Brain microvascular endothelial cell (primary cell): ENCODE data around the gene MUC12.
A peak's percentile ranks its signal among the peaks of the same experiment; 100 is the strongest.

Experiments used
- DNase-seq: peaks from one replicate; pipeline ENCODE4 v3.0.0-alpha.2; 2020
- H3K27ac ChIP-seq: fragments of 250-450 bp; sonication (Bioruptor Pico); 2 replicates; pipeline ENCODE4 v1.5.1; 2020; ENCODE audit warnings: mild to moderate bottlenecking, moderate library complexity
- H3K27me3 ChIP-seq: fragments of 250-450 bp; sonication (Bioruptor Pico); replicated peaks from 2 replicates; pipeline ENCODE4 v1.5.1; 2020; ENCODE audit warnings: mild to moderate bottlenecking
- H3K36me3 ChIP-seq: fragments of 250-450 bp; sonication (Bioruptor Pico); replicated peaks from 2 replicates; pipeline ENCODE4 v1.5.1; 2020; ENCODE audit warnings: mild to moderate bottlenecking
- H3K4me3 ChIP-seq: 2 replicates; pipeline ENCODE4 v1.5.1; 2011; ENCODE audit warnings: low read depth, mild to moderate bottlenecking, control low read depth, low read length, moderate library complexity
- in situ Hi-C: cut with HindIII; loops from 2 replicates; pipeline ENCODE4 v1.10.0; 2017; ENCODE audit warnings: low sequenced_read_pairs, low pct_ligation_motif_present
- TF ChIP-seq, protein P1 (sequence below): IDR thresholded peaks from 2 replicates; pipeline ENCODE4 v1.5.1; 2011; ENCODE audit warnings: low read depth, mild to moderate bottlenecking, moderate library complexity, low read length, control low read depth, inconsistent platforms; ENCODE audit errors: missing control alignments

The MUC12 gene

DNA sequence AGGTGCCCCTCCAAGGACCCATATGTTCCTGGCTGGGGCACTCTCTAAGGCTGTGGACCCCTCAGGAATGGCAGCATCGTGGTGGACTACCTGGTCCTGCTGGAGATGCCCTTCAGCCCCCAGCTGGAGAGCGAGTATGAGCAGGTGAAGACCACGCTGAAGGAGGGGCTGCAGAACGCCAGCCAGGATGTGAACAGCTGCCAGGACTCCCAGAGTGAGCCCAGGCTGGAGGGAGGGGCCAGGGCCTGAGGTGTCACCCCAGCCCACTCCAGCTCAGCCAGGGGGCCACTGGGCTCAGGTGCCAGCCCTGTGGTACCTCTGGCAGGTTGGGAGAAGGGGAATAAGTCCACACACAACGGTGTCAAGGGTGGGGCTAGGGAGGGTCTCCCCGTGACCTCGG is 4.7 kb upstream of the MUC12 start:
- Histone ChIP-seq H3K36me3 (no peaks in the 10 kb centered on the region), H3K27me3 (peaks cover 44% of the 10 kb centered on the region), H3K4me3 (no peak overlapping the region), H3K27ac (no peak overlapping the region)
- in situ Hi-C loops: no loop called here
- TF ChIP-seq, protein P1, sequence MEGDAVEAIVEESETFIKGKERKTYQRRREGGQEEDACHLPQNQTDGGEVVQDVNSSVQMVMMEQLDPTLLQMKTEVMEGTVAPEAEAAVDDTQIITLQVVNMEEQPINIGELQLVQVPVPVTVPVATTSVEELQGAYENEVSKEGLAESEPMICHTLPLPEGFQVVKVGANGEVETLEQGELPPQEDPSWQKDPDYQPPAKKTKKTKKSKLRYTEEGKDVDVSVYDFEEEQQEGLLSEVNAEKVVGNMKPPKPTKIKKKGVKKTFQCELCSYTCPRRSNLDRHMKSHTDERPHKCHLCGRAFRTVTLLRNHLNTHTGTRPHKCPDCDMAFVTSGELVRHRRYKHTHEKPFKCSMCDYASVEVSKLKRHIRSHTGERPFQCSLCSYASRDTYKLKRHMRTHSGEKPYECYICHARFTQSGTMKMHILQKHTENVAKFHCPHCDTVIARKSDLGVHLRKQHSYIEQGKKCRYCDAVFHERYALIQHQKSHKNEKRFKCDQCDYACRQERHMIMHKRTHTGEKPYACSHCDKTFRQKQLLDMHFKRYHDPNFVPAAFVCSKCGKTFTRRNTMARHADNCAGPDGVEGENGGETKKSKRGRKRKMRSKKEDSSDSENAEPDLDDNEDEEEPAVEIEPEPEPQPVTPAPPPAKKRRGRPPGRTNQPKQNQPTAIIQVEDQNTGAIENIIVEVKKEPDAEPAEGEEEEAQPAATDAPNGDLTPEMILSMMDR: no peak
- DNase-seq: no peak

GRCh38 chr7:100965045-100965722 is 4.2 kb upstream of the MUC12 start:
- H3K4me3 ChIP-seq: no peak overlapping the region
- in situ Hi-C loops: no loop called here
- peaks cover 39% of the 10 kb centered on the region for H3K27me3 ChIP-seq

DNA sequence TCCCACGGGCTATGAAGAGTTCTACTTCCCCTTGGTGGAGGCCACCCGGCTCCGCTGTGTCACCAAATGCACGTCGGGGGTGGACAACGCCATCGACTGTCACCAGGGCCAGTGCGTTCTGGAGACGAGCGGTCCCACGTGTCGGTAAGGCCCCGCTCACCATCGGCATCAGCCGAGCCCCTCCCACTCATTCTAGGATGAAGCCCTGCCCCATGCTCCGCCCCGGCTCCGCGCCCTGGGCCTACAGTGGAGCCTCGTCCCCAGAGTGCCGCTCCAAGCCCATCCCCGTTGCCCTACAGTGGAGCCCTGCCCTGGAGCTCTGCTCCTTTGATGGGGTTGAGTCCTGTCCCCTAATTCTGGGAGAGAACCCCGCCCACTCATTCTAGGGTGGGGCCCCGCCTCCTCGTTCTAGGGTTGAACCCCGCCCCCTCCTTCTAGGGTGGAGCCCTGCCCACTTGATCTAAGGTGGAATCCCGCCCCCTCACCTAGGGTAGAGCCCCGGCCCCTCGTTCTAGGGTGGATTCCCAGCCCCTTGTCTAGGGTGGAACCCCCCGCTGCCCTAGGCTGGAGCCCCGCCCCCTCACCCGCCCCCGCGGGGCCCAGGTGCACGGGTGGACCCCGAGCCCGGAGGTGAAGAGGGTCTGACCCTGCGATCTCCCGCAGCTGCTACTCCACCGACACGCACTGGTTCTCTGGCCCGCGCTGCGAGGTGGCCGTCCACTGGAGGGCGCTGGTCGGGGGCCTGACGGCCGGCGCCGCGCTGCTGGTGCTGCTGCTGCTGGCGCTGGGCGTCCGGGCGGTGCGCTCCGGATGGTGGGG is 3.4 kb upstream of the MUC12 start:
- Histone ChIP-seq H3K27ac (no peak overlapping the region), H3K4me3 (no peak overlapping the region), H3K36me3 (no peaks in the 10 kb centered on the region), H3K27me3 (peaks cover 36% of the 10 kb centered on the region)
- in situ Hi-C loops: no loop called here
- DNase-seq: peak; percentile 51
- TF ChIP-seq, protein P1: peak; percentile 76

More at GRCh38 chr7:100965045-100965722, 4.2 kb upstream of the MUC12 start:
- DNase-seq: no peak
- TF ChIP-seq, protein P1: no peak
- Histone ChIP-seq H3K27ac (no peak overlapping the region), H3K36me3 (no peaks in the 10 kb centered on the region)

DNA sequence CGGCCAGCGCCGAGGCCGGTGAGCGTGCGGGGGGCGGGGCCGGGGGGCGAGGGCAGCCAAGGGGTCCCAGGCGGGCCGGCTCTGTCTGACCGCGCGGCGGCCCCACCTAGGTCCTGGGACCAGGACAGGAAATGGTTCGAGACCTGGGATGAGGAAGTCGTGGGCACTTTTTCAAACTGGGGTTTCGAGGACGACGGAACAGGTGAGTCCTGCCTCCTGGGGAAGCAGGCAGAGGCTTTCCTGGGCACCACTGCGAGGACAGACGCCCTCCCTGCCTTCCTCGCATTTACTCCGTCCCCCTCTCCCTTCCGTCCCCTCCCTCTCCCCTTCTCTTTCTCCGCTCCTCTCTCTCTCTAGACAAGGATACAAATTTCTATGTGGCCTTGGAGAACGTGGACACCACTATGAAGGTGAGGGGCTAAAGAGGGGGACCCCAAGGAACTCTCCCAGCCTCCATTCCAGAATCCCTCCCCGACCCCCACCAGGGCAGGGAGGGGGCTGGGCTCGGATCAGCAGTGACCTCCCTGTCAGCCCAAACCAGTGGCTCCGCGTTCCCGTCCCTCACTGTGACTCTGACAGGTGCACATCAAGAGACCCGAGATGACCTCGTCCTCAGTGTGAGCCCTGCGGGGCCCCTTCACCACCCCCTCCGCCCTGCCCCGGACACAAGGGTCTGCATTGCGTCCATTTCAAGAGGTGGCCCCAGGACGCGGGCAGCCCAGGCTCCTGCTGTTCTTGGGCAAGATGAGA is 2.6 kb upstream of the MUC12 start:
- no peak for DNase-seq
- TF ChIP-seq, protein P1: no peak
- Histone ChIP-seq H3K27ac (no peak overlapping the region), H3K4me3 (no peak overlapping the region), H3K27me3 (peaks cover 39% of the 10 kb centered on the region), H3K36me3 (no peaks in the 10 kb centered on the region)
- in situ Hi-C loops: no loop called here

DNA sequence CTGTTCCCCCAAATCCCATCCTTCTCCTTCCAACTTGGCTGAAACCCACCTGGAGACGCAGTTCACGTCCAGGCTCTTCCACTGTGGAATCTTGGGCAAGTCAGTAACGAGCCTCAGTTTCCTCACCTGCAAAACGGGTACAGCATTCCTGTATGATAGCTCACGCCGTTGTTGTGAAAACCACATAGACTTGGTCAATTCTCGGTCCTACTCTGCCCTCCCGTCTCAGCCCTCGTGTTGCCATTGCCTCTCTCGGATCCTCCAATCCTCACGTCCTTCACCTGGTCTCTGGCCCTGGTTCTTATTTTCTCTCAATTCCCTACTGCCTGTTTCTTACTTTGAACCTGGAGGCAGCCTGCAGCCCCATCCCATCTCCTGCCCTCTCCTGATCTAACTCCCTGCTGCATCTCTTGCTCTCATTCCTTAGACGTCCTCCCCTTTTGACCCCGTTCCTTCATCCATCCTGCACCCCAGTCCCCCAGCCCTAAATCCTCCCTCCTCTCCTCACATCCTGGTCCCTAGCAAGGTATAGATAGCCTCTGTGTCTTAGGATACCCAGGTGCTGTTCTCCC is 2.0 kb upstream of the MUC12 start:
- Histone ChIP-seq H3K27me3 (peaks cover 42% of the 10 kb centered on the region), H3K27ac (no peak overlapping the region), H3K36me3 (no peaks in the 10 kb centered on the region), H3K4me3 (no peak overlapping the region)
- no peak for DNase-seq
- in situ Hi-C loops: no loop called here
- TF ChIP-seq, protein P1: no peak
